Mucosa of rectum (tissue), 2 donors: Measurements from ENCODE around the gene CHD9.
"Not testable (repeated sequence)": the region's sequence is repeated elsewhere in the genome, so short reads cannot be mapped to it uniquely, and the experiment has no call there.

Experiments
- H3K27ac ChIP-seq, 2 donors: one replicate each; pipeline ENCODE4 v1.7.0; 2013; ENCODE audit warnings: inconsistent platforms in 2 of 2, low read depth in 2 of 2, low read length in 2 of 2
- H3K27me3 ChIP-seq, 2 donors: one replicate each; pipeline ENCODE4 v1.7.0; 2013; ENCODE audit warnings: low read length in 2 of 2; ENCODE audit not compliant: control insufficient read depth in 2 of 2, insufficient read depth in 2 of 2
- H3K36me3 ChIP-seq, 2 donors: one replicate each; pipeline ENCODE4 v1.7.0; 2013; ENCODE audit warnings: low read length in 2 of 2; ENCODE audit not compliant: control insufficient read depth in 2 of 2, insufficient read depth in 2 of 2
- H3K4me1 ChIP-seq, 2 donors: one replicate each; pipeline ENCODE4 v1.7.0; 2013; ENCODE audit warnings: low read length in 2 of 2, mild to moderate bottlenecking in 1 of 2; ENCODE audit not compliant: control insufficient read depth in 2 of 2, insufficient read depth in 2 of 2
- H3K4me3 ChIP-seq, 2 donors: one replicate each; pipeline ENCODE4 v1.7.0; 2013; ENCODE audit warnings: low read length in 2 of 2
- H3K9ac ChIP-seq, 2 donors: one replicate each; pipeline ENCODE4 v1.7.0; 2013; ENCODE audit warnings: low read length in 2 of 2, low read depth in 1 of 2, mild to moderate bottlenecking in 1 of 2
- H3K9me3 ChIP-seq, 2 donors: one replicate each; pipeline ENCODE4 v1.7.0; 2013; ENCODE audit warnings: low read length in 2 of 2; ENCODE audit not compliant: control insufficient read depth in 2 of 2
- donor health status: healthy.
- donor health status: Normal muscosa, but diverticular disease.

The CHD9 gene

GRCh38 chr16:53047515-53047914 is 7.3 kb upstream of the CHD9 start:
- peaks cover 38 to 53% of the 10 kb centered on the region in 2 donors for H3K4me1 ChIP-seq
- peak overlapping the region in 1 of 2 donors; percentile 47 for H3K9ac ChIP-seq
- not testable (repeated sequence) for H3K36me3 ChIP-seq, H3K27me3 ChIP-seq, H3K4me3 ChIP-seq, H3K9me3 ChIP-seq
- H3K27ac ChIP-seq: peak overlapping the region; percentile 87 to 88

GRCh38 chr16:53048139-53048915 is 6.5 kb upstream of the CHD9 start:
- no peaks in the 10 kb centered on the region for H3K36me3 ChIP-seq
- no peak overlapping the region for H3K4me3 ChIP-seq
- H3K27ac ChIP-seq: peak overlapping the region; percentile 87 to 88
- H3K4me1 ChIP-seq: peaks cover 33 to 53% of the 10 kb centered on the region in 2 donors
- H3K9me3 ChIP-seq: no peaks in the 10 kb centered on the region
- H3K9ac ChIP-seq: no peak overlapping the region
- H3K27me3 ChIP-seq: no peaks in the 10 kb centered on the region

GRCh38 chr16:53051255-53051654 is 3.5 kb upstream of the CHD9 start:
- H3K9ac ChIP-seq, H3K36me3 ChIP-seq, H3K4me3 ChIP-seq, H3K9me3 ChIP-seq, H3K27me3 ChIP-seq, H3K27ac ChIP-seq: not testable (repeated sequence)
- peaks cover 20 to 41% of the 10 kb centered on the region in 2 donors for H3K4me1 ChIP-seq

- Histone ChIP-seq H3K36me3 (no peaks in the 10 kb centered on the region), H3K27me3 (no peaks in the 10 kb centered on the region), H3K4me1 (peaks cover 16 to 39% of the 10 kb centered on the region in 2 donors), H3K9me3 (no peaks in the 10 kb centered on the region), H3K27ac (peak within 1 kb of the TSS; percentile 78 to 81), H3K4me3 (peak within 1 kb of the TSS; percentile 15 to 22), H3K9ac (peak within 1 kb of the TSS; percentile 9 to 17)
These were observed 2.0 kb upstream of the CHD9 start, which contains the start of gene CHD9NB for GRCh38 chr16:53052519-53053501. Gene CHD9NB, minus strand, starts transcription at chr16:53052897. Its CDS starts 8,739 bp downstream, at chr16:53044158.

- peak overlapping the region; percentile 88 to 90 for H3K27ac ChIP-seq
- H3K4me1 ChIP-seq: peaks cover 9 to 40% of the 10 kb centered on the region in 2 donors
- H3K9ac ChIP-seq: peak overlapping the region; percentile 80
- H3K9me3 ChIP-seq: no peaks in the 10 kb centered on the region
- peak overlapping the region; percentile 85 to 92 for H3K4me3 ChIP-seq
- H3K27me3 ChIP-seq: no peaks in the 10 kb centered on the region
- H3K36me3 ChIP-seq: no peaks in the 10 kb centered on the region
These were observed 673 bp upstream of the CHD9 start for GRCh38 chr16:53053967-53054669.

- Histone ChIP-seq H3K27ac (peak overlapping the region; percentile 88 to 90), H3K27me3 (no peaks in the 10 kb centered on the region), H3K4me1 (peaks cover 9 to 40% of the 10 kb centered on the region in 2 donors), H3K9ac (peak overlapping the region; percentile 80), H3K4me3 (peak overlapping the region; percentile 85 to 92), H3K9me3 (no peaks in the 10 kb centered on the region), H3K36me3 (no peaks in the 10 kb centered on the region)
These were observed 975 bp downstream of the CHD9 start for GRCh38 chr16:53055541-53056391.

GRCh38 chr16:53056392-53056881 is 1.6 kb downstream of the CHD9 start:
- H3K27ac ChIP-seq: peak overlapping the region; percentile 88 to 90
- peaks cover 12 to 45% of the 10 kb centered on the region in 2 donors for H3K4me1 ChIP-seq
- H3K9ac ChIP-seq: peak overlapping the region in 1 of 2 donors; percentile 80

GRCh38 chr16:53057658-53058057 is 2.9 kb downstream of the CHD9 start:
- Histone ChIP-seq H3K4me1 (peaks cover 16 to 49% of the 10 kb centered on the region in 2 donors), H3K36me3 (no peaks in the 10 kb centered on the region), H3K27ac (no peak overlapping the region), H3K27me3 (no peaks in the 10 kb centered on the region), H3K9me3 (no peaks in the 10 kb centered on the region), H3K4me3 (no peak overlapping the region), H3K9ac (no peak overlapping the region)

More at GRCh38 chr16:53056392-53056881, 1.6 kb downstream of the CHD9 start:
- peak overlapping the region in 1 of 2 donors; percentile 85 for H3K4me3 ChIP-seq
- no peaks in the 10 kb centered on the region for H3K27me3 ChIP-seq
- no peaks in the 10 kb centered on the region for H3K36me3 ChIP-seq
- H3K9me3 ChIP-seq: no peaks in the 10 kb centered on the region

- Histone ChIP-seq H3K9me3 (no peaks in the 10 kb centered on the region), H3K36me3 (no peaks in the 10 kb centered on the region), H3K27me3 (no peaks in the 10 kb centered on the region), H3K9ac (no peak overlapping the region), H3K27ac (no peak overlapping the region), H3K4me1 (peaks cover 16 to 41% of the 10 kb centered on the region in 2 donors), H3K4me3 (no peak overlapping the region)
These were observed 3.6 kb downstream of the CHD9 start for GRCh38 chr16:53058441-53058840.
